NCI-H82 treated with DMSO at 0.1 percent for 48 hours (cell line): ENCODE measurements around the gene TBC1D10A.

Source experiments
- DNase-seq: peaks from one replicate; lab custom pipeline; 2025; ENCODE audit not compliant: unreplicated experiment; lab: John Stamatoyannopoulos, UW

TBC1D10A gene

DNA sequence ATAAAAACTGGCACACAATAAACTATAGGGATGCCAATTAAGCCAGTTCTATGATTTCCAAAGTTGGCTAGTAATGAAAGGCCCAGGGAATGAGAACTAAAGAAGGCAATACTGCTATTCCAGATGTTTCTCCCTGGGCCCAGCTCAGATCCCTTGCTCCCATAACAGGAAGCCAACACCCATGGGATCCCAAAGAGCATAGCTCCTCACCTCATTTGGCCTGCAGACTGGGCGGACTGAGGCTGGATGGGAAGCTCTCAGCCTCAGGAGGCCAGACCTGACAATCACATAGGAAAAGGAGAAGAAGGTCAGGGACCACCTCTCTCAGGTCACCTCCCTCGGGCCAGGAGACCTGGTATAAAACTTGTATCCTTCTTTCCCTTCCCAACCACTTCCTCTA, 5.3 kb downstream of the TBC1D10A start:
- DNase-seq, result no peak

DNA sequence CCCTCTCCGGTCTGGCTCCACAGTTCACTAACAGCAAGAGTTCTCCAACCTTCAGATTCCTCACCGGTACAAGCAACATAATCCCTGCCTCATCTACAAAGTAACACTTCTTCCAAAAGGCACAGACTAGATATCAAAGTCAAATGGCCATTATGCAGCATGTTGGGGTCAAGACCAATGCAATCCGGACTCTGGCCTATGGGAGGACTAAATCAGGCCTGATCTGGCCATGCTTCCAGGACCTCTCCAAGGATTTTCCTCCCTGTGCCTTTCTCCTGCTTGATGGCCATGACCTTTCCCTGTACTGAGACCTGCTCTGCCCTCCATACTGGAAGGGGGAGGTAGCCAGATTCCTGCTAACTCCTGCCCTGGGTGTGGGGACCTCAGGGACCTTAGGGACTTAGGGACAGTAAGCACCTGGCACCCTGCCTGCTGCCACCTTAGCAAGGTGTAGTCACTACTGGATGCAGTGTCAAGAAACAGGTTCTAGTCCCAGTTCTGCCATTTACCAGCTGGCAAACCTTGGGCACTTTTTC, 6.7 kb downstream of the TBC1D10A start:
- no peak for DNase-seq

DNA sequence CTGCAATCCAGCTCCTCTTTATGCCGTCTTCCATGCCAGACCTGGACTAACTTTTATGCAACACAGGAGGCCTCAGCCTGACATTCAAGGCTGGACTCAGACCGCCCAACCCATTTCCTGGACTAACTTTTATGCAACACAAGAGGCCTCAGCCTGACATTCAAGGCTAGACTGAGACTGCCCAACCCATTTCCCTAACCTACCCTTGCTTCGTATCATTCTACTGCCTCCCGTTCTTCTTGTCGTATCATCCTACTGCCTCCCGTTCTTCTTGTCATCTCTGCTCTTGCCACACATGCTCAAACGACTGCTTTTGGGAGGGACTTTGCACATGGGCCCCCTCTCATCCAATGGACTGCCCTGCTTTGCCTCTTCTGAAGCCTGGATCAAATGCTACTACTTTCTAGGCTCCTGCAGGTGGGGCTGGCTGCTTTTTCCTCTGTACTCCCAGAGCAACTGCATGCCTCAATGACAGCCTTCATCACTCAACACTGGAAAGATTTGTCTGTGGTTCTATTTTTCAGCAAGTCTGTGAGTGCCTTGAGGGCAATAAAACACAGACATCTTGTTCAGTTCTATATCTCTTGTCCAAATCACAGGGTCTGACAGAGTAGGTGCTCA, 7.8 kb downstream of the TBC1D10A start:
- no peak for DNase-seq

DNA sequence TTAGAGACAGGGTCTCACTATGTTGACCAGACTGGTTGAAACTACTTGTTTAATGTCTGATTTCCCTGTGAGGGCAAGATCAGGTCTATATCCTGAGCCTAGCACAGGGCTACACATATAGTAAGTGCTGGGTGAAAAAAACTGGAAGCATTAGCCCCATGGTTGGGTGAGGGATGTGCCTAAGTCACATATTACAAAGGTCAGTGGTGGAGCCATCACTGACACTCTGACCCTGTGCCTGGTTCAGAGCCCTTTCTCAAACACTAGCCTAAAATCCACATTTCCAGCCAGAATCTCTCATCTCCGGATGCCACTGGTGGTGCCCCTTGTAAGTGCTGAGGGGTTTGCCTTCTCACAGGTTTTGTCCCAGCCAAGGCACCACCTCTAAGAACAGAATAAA, 9.0 kb downstream of the TBC1D10A start:
- no peak for DNase-seq

DNA sequence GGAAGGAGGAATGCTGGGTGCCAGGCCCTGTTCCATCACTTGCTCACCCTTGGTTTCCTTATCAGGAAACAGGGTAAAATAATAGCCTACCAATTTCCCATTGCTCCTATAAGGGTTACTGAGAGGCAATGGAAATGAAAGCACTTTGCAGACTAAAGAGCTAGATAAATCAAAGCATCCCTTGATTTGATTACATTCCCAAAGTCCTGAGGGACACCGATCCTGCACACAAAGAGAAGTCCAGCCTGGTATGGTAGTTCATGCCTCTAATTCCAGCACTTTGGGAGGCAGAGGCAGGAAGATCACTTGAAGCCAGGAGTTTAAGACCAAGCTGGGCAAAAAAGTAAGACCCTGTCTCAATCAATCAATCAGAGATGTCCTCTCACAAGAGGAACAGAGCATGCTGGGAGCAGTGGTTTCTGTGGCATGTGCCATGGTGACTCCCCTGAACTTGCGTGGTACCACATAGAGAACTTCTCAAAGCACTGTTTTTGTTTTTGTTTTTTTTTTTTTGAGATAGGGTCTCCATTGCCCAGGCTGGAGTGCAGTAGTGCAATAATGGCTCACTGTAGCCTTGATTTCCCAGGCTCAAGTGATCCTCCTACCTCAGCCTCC, 10.7 kb downstream of the TBC1D10A start:
- no peak for DNase-seq

DNA sequence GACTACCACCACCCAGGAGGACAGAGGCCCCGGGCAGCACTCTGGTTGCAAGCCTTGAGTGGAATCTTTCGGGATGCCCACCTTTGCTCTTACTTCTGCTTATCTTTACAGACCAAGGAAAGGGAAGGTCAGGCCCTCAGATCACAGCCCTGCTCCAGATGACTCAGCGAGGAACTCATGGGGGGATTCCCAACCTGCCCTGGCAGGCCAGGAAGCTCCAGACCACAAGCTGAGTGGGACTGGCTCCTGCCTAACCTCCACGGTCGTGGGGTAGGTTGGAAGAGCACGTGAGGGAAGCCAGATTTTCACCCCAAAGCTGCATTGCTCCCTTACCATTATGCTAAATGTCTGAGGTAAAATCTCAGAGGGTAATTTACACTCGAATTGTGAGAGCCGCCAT, 11.8 kb downstream of the TBC1D10A start:
- DNase-seq, result no peak

DNA sequence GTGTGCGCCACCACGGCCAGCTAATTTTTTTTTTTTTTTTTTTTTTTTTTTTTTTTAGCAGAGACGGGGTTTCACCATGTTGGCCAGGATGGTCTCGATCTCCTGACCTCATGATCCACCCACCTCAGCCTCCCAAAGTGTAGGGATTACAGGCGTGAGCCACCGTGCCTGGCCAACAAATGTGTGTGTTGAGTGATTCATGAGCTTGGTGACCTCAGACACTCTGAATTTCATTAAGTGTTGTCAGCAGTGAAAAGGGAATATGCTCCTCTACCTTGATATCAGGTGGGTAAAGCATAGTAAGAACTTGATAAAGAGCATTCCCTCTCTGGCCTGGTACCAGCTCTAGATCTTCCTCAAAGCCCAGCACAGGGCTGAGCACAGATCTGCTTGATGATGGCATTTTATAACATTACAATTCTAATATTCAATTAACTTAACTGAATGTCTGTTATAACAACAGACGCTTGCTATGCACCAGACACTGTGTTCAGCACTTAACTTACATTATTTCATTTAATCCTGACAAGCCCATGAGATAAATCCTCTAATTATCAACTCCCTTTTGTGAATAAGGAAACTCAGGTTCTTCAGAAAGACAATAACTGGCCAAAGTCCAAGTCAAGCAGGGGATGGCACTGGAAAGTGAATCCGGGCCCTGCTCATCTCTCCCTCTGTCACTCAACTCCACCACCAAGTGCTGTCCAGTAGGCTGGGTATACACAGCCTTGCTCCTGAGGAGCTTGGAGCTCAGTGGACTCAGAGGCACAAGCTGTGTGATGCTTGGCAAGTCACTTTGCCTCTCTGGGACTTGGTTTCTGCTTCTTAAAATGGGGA, 13.0 kb downstream of the TBC1D10A start:
- no peak for DNase-seq

DNA sequence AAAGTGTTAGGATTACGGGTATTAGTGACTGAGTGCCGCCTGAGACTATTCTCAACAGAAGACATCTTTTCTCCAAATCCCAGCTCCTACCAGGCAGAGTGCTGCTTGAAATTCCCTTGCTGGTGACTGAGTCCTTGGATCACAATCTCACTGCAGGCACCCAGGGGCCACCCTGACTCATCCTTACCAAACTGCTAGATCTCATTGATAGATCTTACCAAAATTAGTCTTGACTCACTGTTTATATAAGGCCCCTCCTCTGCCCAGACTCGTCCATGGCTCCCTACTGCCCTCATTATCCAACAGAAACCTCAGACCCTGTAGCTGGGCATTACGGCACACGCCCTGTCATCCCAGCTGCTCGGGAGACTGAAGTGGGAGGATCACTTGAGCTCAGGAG, 14.7 kb downstream of the TBC1D10A start:
- DNase-seq, result no peak

DNA sequence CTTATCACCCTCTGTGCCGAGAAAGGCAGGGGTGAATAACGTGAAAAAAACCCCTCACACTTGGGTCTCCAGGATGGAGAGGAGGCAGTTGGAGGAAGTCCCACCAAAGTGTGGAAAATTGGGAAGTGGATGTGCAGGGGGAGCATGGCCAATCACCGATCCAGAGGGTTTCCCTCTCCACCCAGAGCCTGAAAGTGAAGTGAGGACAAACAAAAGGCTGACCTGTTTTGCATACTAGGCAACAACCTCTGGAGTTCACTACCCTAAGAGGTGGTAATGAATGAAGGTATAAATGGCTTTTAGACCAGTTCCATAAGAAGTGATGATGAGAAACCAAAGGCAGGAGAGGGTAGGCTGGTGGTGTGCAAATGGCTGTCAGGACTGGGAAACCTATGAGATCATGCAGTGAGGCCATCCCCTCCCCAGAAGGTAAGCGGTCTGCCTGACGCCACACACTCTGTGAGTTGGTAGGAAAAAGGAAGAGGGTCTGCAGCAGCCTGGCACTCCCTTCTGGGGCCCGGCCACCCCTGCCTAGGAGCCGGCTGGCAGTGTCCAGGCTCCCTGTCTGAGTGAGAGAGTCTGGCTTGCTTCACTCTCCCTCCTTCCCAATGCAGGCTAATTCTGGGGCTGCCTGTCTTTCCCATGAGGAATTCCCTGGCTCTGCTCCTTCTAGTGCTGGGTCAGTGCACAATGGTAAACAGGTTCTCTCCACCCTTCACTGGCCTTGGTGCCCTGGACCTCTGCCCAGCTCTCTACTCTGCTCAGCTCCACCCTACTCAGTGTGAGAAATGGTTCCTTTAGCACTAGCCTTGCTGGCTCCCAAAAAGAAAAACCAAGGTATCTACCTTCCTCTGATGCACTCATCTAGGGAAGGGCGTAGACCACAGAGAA, 15.6 kb downstream of the TBC1D10A start:
- DNase-seq, result no peak

DNA sequence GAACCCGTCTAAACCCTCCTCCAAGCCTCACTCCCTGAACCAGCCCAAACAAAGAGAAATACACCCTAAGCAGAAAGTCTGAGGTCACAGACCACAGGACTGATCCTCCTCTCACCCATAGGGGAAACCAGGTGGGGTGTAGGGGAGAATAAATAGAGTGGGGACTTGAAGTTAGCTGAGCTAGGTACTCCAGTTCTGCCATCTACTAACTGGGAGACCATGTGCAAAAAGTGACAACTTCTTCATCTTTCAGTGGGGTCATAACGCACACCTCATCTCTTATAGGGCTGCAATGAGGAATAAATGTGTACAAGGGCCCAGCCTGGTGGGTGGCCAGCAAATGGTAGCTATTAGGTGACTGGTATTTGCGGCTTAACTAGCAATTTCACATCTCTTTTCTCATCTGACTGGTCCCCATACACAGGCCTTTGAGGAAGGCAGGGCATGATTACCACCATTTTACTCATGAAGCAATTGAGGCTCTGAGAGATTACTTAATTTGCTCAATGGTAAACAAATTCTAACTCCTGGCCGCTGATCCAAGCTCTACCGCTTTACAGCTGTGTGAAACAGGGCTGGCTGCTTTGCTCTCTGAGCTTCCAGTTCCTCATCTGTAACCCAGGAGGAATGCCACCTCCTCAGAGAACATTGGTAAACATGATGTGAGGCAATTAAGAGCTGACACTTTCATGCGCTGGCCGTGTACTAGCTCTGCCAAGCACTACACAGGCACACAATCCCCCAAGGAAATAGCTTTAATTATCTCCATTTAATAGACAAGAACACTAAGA, 16.6 kb downstream of the TBC1D10A start:
- DNase-seq, result no peak

DNA sequence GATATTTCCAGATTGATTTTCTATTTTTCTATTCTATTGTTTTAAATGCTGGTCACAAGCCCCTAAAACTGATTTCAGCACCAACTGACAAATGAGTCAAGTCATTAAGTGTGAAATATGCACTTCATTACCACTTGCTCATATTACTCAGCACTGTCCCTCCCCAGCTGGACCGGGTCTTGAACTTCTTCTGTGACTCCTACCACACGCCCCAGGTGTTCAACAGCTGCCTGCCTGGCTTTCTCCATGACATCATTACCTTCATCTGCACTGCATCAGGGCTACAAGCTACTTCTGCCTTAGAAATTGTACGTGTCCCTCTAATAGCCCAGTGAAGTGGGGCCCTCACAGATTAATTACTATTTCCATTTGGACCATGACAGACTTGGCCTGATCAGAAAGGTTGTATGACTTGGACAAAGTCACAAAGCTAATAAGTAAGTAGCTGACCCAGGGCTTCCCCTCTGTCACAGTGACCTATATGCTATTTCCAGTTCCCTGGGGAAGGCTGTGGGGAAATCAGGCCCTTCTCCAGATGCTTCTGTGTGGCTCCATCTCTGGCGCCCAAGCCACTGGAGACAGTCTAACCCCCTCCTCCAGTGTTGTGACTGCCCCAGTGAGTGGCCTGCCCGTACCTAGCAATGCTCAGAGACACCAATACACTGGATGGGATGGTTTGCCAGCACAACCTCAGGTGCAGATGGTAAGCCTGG, 18.1 kb downstream of the TBC1D10A start:
- DNase-seq, result no peak

DNA sequence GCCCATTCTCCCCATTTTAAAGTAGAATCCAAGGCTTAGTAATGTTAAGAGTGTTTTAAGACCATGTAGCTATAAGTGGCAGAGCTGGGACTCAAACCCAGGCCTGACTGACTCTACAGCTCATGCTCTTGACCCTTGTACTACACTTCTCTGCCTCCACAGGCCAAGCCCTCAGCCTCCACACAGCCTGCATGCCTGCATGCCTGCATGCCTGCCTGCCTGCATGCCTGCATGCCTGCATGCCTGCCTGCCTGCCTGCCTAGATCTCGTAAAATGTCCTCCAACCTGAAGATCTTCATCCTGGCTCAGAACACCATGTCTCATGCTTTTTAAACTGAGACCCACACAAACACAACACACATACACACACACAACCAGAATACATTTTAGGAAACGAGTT, 18.6 kb downstream of the TBC1D10A start:
- no peak for DNase-seq

DNA sequence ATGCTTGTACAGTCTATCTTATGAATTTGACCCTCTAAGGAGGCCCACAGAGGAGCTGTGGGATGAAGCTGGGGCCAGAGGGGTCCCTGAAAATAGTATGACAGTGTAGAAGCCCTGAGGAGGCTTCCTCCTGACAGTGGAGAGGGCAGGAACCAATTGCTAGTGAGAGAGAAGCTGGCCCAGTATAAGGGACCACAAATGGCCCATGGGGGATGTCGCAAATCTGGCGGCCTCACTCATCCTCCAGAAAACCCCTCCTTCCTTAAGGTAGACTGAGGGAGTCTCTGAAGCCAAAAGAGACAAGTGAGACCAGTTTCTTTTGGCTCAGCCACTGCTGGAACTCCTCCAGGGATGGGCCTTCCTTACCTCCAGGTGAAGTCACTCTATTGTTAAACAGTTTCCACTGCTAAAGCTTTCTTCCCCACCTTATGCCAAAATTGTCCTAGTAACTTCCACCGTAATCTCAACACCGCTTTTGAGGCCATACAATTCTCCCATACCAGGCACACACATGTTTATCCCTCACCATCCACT, 19.6 kb downstream of the TBC1D10A start:
- no peak for DNase-seq

DNA sequence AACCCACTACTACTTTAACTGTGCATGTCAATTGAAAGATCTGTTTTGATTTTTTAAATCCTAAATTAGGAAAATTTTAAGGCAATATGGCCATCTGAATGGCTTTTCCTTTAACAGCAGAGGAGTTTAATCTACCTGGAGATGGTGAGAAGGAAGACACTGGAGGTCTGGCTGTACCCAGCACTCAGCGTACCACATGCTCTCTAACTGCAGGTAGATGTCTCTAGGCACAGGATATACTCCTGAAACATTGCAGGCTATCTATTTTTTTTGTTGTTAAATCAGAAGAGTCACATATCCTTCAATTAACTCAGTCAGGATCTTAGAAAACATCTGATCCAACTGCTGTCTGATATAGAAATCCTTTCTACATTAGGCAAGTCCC, 20.1 kb downstream of the TBC1D10A start:
- DNase-seq, result no peak

DNA sequence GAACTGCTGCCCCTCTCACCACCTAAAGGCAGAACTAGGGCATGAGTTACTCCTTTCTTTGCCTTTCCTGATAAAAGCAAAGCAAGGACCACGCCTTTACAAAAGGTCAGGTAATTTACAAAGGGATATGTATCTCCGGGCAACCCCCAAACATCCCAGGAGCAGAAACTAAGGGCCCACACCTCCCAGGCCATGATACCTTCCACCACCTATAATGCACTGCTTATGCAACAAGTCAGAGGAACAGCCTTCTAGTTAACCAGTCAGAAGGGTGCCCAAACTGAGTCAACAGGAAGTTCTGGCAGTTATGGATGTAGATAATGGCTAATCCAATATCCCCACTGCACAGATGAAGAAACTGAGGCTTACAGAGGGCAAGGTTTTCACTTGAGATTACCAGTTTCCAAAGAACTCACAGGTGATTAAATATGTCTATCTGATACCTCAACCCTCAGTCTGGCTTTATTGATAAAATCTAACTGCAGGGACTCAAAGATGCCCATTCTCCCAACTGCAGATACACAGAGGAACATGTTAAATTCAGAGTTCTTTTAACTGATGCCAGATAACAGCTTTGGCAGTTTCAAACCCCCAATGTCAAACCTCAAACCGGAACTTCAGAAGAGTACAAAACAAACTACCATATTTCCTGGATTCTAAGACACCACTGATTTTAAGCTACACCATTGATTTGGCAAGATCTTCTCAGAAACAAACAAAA, 20.7 kb downstream of the TBC1D10A start:
- DNase-seq, result no peak

DNA sequence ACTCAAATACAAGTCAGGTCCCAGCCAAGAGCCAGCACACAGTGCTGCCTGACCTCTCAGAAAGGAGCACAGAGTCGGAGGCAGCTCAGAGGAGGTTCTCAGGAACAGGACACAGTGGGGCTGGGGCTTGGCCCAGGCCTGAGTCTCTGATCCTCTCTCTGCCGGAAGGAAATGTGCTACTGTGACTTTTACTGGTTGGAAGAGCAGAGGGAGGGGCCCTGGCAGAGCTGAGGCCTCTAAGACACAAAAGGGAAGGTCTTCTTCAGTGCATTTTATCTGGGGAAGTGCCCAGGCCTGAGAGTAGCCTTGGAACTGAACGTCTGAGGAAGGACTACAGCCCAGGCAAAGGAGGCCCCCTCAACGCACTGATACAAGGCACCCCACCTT, 21.2 kb downstream of the TBC1D10A start:
- no peak for DNase-seq

DNA sequence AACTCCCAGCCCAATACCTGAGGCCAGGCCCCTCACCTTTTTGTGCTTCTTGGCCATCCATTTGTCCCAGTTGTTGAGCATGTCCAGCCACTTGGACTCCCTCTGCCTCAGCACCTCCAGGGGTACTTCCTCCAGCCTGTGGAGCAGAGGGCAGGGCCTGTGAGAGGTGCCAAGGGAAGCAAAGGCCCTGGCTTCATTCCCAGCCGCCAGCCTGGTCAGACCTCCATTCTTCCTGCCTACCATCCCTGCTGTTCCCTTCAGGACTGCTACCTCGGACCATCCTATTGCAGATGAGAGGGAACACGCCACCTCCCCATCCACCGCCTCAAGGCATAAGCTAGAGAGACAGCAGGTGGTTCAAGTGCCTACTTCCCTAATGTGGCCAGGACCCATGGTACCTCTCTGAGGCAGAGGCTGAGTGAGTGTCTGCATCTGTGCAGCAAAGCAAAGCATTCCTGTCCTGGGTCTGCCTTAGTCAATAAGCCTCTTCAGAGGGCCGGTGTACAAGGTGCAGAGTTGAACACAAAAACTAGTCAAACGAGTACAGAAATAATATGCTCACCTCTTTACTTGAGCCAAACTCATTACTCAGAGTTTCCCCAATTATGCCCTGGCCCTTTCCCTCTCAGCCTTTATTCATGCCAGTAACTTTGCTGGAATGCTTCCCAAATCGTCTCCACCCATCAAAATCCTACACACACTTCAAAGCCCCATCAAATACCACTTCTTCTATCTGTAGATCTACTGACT, 22.1 kb downstream of the TBC1D10A start:
- no peak for DNase-seq

DNA sequence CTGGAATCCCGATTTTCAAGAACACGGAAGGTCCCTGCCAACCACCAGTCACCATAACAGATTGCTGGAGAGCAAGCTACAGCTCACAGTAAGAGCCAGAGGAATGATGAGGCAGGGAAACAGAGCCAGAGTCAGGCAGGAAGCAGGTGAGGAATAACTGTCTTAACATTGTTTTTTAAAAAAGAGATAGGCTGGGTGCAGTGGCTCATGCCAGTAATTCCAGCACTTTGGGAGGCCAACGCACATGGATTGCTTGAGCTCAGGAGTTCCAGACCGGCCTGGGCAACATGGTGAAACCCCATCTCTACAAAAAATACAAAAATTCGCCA, 24.0 kb downstream of the TBC1D10A start:
- no peak for DNase-seq
